ENCODE data around the gene PC. TPM values are rescaled to one million over a fixed set of nuclear protein-coding genes. Genes with fewer than 3 reads are reported as not detected.

PC gene
- total RNA-seq, 1 donor from 2014 or later, result 4.7 TPM

DNA sequence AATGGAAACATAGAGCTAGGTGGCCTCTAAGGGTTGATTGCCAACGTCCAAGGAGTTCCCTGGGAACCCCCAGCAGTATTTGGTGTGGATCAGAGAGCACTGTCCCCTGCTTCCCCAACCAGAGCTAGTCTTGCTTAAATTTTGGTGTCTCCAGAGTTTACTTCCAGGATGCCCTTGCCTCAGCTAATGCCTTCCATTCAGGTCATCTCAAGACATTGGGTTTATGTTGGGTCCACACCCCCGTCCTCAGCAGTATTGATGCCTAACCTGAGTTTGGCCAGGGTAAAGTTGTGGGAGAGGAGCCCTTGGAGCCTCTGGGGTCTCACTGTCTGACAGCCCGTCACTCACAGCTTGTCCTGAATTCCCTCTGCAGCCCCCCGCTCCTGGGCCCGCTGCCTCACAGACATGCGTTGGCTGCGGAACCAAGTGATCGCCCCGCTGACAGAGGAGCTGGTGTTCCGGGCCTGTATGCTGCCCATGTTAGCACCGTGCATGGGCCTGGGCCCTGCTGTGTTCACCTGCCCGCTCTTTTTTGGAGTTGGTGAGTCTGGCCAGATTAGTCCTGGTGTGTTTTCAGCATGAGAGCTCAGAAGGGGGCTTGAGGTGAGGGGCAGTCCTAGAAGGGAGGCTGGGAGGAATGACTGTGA lies 113.6 kb downstream of the PC start:
- DNase-seq (ENCODE audit: low read depth), result no peak

DNA sequence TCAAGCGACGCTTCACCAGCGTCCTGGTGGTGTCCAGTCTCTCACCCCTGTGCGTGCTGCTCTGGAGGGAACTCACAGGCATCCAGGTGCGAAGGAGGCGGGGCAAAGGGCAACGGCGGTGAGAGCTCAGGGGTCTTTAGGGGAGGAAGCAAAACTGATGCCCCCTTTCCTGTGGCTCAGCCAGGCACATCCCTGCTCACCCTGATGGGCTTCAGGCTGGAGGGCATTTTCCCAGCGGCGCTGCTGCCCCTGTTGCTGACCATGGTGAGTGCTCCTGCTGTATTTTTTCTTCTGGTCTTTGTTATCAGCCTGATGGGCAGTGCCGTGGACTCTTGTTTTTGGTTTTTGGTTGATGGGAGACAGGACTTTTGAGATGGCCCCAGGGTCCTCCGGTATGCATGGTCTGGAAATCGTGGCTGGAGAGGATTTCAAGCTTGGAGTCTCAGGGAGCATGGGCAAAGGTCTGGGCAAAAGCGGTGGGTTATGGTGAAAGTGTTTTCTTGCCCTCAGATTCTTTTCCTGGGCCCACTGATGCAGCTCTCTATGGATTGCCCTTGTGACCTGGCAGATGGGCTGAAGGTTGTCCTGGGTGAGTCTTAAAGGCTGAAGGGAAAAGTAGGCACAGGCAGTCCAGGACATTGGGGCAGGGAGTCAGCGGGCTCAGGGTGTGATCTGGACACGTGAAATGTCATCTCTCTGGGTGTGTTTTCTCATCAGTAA lies 114.2 kb downstream of the PC start:
- TF ChIP-seq, protein P1, sequence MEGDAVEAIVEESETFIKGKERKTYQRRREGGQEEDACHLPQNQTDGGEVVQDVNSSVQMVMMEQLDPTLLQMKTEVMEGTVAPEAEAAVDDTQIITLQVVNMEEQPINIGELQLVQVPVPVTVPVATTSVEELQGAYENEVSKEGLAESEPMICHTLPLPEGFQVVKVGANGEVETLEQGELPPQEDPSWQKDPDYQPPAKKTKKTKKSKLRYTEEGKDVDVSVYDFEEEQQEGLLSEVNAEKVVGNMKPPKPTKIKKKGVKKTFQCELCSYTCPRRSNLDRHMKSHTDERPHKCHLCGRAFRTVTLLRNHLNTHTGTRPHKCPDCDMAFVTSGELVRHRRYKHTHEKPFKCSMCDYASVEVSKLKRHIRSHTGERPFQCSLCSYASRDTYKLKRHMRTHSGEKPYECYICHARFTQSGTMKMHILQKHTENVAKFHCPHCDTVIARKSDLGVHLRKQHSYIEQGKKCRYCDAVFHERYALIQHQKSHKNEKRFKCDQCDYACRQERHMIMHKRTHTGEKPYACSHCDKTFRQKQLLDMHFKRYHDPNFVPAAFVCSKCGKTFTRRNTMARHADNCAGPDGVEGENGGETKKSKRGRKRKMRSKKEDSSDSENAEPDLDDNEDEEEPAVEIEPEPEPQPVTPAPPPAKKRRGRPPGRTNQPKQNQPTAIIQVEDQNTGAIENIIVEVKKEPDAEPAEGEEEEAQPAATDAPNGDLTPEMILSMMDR (conservative IDR thresholded peaks at IDR 0.05; ENCODE audit: low read depth, low read length), result no peak
- DNase-seq (ENCODE audit: low read depth), result no peak
- peak overlapping the region; percentile 98 for H3K4me3 ChIP-seq (ENCODE audit: low read depth, low read length)

More for the DNA sequence above, 113.6 kb downstream of the PC start:
- TF ChIP-seq, protein P1 (conservative IDR thresholded peaks at IDR 0.05; ENCODE audit: low read depth, low read length), result no peak
- peak overlapping the region; percentile 98 for H3K4me3 ChIP-seq (ENCODE audit: low read depth, low read length)

DNA sequence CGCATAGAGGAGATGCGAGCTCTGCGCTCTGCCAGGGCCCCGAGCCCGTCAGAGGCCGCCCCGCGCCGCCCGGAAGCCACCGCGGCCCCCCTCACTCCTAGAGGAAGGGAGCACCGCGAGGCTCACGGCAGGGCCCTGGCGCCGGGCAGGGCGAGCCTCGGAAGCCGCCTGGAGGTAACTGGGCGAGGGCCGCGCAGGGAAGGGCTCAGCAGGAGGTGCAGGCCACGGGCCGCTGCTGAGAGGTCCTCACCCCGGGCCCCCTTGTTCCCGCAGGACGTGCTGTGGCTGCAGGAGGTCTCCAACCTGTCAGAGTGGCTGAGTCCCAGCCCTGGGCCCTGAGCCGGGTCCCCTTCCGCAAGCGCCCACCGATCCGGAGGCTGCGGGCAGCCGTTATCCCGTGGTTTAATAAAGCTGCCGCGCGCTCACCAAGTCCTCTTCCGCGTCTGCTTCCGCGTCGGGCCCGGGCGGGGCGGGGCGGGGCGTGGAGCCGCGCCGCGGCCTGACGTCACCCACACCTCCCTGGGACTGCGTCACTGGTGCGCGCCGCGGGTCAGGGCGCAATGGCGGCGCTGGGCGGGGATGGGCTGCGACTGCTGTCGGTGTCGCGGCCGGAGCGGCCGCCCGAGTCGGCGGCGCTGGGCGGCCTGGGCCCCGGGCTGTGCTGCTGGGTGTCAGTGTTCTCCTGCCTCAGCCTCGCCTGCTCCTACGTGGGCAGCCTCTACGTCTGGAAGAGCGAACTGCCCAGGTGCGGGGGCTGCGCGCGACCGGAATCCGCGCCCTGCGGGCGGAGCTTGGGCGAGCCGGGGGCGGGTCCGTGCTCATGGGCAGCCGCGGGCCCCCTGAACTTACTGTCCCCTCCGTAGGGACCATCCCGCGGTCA lies 115.0 kb downstream of the PC start, which contains the start of gene RCE1:
Gene RCE1 (plus strand): TSS at position 546 of the 880 bp plus-strand sequence. CDS start 15 bp downstream, at position 561.
- TF ChIP-seq, protein P1 (conservative IDR thresholded peaks at IDR 0.05; ENCODE audit: low read depth, low read length), result no peak

DNA sequence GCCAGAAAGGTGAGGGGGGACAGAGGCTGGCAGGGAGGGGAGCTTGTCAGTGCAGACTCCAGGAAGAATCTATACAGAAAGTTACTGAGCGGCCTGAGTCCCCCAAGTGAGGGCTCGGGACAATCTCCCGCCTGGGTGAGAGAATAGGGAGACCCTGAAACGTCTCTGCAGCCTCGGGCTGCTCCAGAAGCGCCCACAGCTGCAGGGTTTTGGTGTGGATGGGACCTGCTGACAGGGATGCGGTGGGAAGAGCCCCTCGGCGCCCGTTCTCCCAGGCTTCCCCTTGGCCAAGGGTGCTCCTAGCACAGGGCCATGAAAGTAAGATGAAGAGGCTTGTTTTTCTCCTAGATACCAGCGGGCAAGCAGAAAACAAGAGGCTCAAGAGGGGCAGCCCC lies 115.7 kb downstream of the PC start:
- no peak for DNase-seq (ENCODE audit: low read depth)
- TF ChIP-seq, protein P1 (conservative IDR thresholded peaks at IDR 0.05; ENCODE audit: low read depth, low read length), result no peak
- H3K4me3 ChIP-seq (ENCODE audit: low read depth, low read length), result peak overlapping the region; percentile 98

More for the DNA sequence above, 115.0 kb downstream of the PC start, which contains the start of gene RCE1:
- H3K4me3 ChIP-seq (ENCODE audit: low read depth, low read length), result peak within 1 kb of the TSS; percentile 98
- DNase-seq (ENCODE audit: low read depth), result no peak

DNA sequence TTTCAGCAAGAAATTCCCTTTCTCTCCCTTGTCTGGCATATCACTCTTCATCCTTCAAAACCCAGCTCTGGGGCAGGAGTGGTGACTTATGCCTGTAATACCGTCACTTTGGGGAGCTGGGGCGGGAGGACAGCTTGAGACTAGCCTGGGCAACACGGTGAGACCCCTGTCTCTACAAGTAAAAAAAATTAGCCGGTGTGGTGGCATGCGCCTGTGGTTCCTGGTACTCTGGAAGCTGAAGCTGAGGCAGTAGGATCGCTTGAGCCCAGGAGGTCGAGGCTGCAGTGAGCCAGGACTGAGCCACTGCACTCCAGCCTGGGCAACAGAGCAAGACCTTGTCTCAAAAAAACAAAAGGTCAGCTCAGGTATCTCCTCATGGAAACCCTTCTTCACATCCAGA lies 116.3 kb downstream of the PC start:
- no peak for DNase-seq (ENCODE audit: low read depth)
- TF ChIP-seq, protein P1 (conservative IDR thresholded peaks at IDR 0.05; ENCODE audit: low read depth, low read length), result no peak
- peak overlapping the region; percentile 98 for H3K4me3 ChIP-seq (ENCODE audit: low read depth, low read length)

DNA sequence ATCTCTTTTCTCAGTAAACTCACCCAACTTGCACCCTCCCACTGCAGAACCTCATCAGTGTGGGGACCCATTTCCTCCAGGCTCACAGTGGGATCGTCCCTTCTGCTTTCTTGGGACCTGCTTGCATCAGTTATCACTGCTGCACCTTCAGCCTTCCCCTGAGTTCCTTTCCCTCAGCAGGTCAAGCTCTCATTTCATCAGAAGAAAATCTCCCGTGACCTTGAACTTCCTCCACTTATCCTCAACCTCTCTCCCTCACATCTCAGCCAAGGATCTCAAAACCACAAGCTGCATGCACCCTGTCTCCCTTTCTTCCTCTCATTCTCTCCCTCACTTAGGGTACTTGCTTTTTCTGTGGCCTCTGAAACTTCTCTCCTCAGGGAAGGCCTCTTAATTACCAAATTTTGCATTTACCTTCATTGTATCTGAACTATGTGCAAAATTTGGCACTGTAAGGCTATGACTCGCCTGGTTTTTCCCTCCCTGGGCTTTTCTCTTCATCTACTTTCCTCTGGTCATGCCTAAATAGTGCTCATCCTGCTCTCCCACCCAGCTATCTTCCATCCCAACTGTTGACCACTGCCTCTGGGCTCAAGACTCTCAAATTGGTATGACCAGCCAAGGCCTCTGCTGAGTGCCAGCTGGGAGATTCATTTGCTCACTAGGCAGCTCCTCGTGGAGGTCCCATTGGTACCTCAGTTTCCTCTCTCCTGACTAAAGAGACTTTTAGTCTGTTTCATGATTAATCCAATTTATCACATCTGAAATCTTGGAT lies 117.7 kb downstream of the PC start:
- no peak overlapping the region for H3K4me3 ChIP-seq (ENCODE audit: low read depth, low read length)
- DNase-seq (ENCODE audit: low read depth), result no peak
- TF ChIP-seq, protein P1 (conservative IDR thresholded peaks at IDR 0.05; ENCODE audit: low read depth, low read length), result no peak

Data from epithelial cell of proximal tubule (primary cell).